ACC112 (cell line): Measurements from ENCODE around the gene NFIB.

ENCODE experiments used
- H2AFZ ChIP-seq: fragments of 200-600 bp; sonication (generic); one replicate; pipeline ENCODE4 v1.6.0; 2017; ENCODE audit warnings: antibody characterized with exemption, low read length; ENCODE audit not compliant: unreplicated experiment
- H3K27ac ChIP-seq: fragments of 200-600 bp; sonication (generic); 2 replicates; pipeline ENCODE4 v1.5.1; 2014; ENCODE audit warnings: low read depth, mild to moderate bottlenecking, antibody characterized with exemption, low read length, moderate library complexity
- H3K27me3 ChIP-seq: fragments of 200-600 bp; sonication (generic); 2 replicates; pipeline ENCODE4 v1.6.1; 2014; ENCODE audit warnings: mild to moderate bottlenecking, antibody characterized with exemption, low read length, moderate library complexity, mixed read lengths; ENCODE audit not compliant: insufficient read depth
- H3K36me3 ChIP-seq: fragments of 200-600 bp; sonication (generic); 2 replicates; pipeline ENCODE4 v1.6.1; 2016; ENCODE audit warnings: mild to moderate bottlenecking, antibody characterized with exemption, low read length, moderate library complexity, mixed read lengths; ENCODE audit not compliant: insufficient read depth
- H3K4me1 ChIP-seq: fragments of 200-600 bp; sonication (generic); one replicate; pipeline ENCODE4 v1.6.1; 2016; ENCODE audit warnings: low read length, mixed read lengths; ENCODE audit not compliant: insufficient read depth, unreplicated experiment, control insufficient read depth
- H3K4me3 ChIP-seq: fragments of 200-600 bp; sonication (generic); 2 replicates; pipeline ENCODE4 v1.5.1; 2014; ENCODE audit warnings: mild to moderate bottlenecking, low read depth, low read length
- H3K79me2 ChIP-seq: fragments of 200-600 bp; sonication (generic); one replicate; pipeline ENCODE4 v1.6.0; 2016; ENCODE audit warnings: low read length; ENCODE audit not compliant: control insufficient read depth, unreplicated experiment, insufficient read depth

The NFIB gene

GRCh38 chr9:14275331-14275730, 38.6 kb downstream of the NFIB start:
- peak overlapping the region; percentile 55; the same call in 1 of the 2 replicates for H3K27ac ChIP-seq
- H3K36me3 ChIP-seq: no peaks in the 10 kb centered on the region
- no peaks in the 10 kb centered on the region for H3K27me3 ChIP-seq
- H3K4me3 ChIP-seq: no peak overlapping the region
- no peak overlapping the region for H2AFZ ChIP-seq
- H3K79me2 ChIP-seq: peaks cover 75% of the 10 kb centered on the region
- peaks cover 94% of the 10 kb centered on the region for H3K4me1 ChIP-seq

GRCh38 chr9:14273696-14274121, 40.2 kb downstream of the NFIB start:
- peak overlapping the region; percentile 55 for H3K27ac ChIP-seq

GRCh38 chr9:14272927-14273528, 40.9 kb downstream of the NFIB start:
- peak overlapping the region; percentile 61; the same call in 1 of the 2 replicates for H3K4me3 ChIP-seq
- H3K27me3 ChIP-seq: no peaks in the 10 kb centered on the region
- peaks cover 6% of the 10 kb centered on the region for H3K36me3 ChIP-seq
- H3K27ac ChIP-seq: peak overlapping the region; percentile 55; the same call in 1 of the 2 replicates
- H3K79me2 ChIP-seq: peaks cover 62% of the 10 kb centered on the region
- H3K4me1 ChIP-seq: peaks cover 71% of the 10 kb centered on the region
- peak overlapping the region; percentile 4 for H2AFZ ChIP-seq

More at GRCh38 chr9:14273696-14274121, 40.2 kb downstream of the NFIB start:
- H3K4me3 ChIP-seq: peak overlapping the region; percentile 61
- H2AFZ ChIP-seq: no peak overlapping the region
- H3K4me1 ChIP-seq: peaks cover 78% of the 10 kb centered on the region
- no peaks in the 10 kb centered on the region for H3K27me3 ChIP-seq
- H3K79me2 ChIP-seq: peaks cover 63% of the 10 kb centered on the region
- H3K36me3 ChIP-seq: no peaks in the 10 kb centered on the region; the same call in 1 of the 2 replicates

- Histone ChIP-seq H3K4me1 (peaks cover 54% of the 10 kb centered on the region), H3K36me3 (peaks cover 6% of the 10 kb centered on the region), H3K4me3 (peak overlapping the region; percentile 21), H3K27ac (peak overlapping the region; percentile 32), H3K79me2 (peaks cover 44% of the 10 kb centered on the region), H3K27me3 (no peaks in the 10 kb centered on the region), H2AFZ (no peak overlapping the region)
These were observed 42.8 kb downstream of the NFIB start for GRCh38 chr9:14271093-14271673.

GRCh38 chr9:14270358-14271092, 43.4 kb downstream of the NFIB start:
- no peak overlapping the region for H3K27ac ChIP-seq
- H3K79me2 ChIP-seq: peaks cover 49% of the 10 kb centered on the region
- H2AFZ ChIP-seq: no peak overlapping the region
- H3K4me3 ChIP-seq: no peak overlapping the region
- peaks cover 8% of the 10 kb centered on the region for H3K36me3 ChIP-seq
- no peaks in the 10 kb centered on the region for H3K27me3 ChIP-seq
- peaks cover 48% of the 10 kb centered on the region for H3K4me1 ChIP-seq

- Histone ChIP-seq H3K36me3 (peaks cover 14% of the 10 kb centered on the region), H3K27ac (no peak overlapping the region), H3K4me3 (no peak overlapping the region), H3K4me1 (peaks cover 42% of the 10 kb centered on the region), H3K79me2 (peaks cover 49% of the 10 kb centered on the region), H2AFZ (no peak overlapping the region), H3K27me3 (no peaks in the 10 kb centered on the region)
These were observed 44.0 kb downstream of the NFIB start for GRCh38 chr9:14269916-14270315.

- H3K36me3 ChIP-seq: peaks cover 15% of the 10 kb centered on the region
These were observed 50.0 kb downstream of the NFIB start for GRCh38 chr9:14263707-14264483.

GRCh38 chr9:14262827-14263226, 51.1 kb downstream of the NFIB start:
- no peak overlapping the region for H2AFZ ChIP-seq
- H3K4me1 ChIP-seq: peaks cover 33% of the 10 kb centered on the region
- H3K27ac ChIP-seq: no peak overlapping the region
- peaks cover 47% of the 10 kb centered on the region for H3K79me2 ChIP-seq
- no peak overlapping the region for H3K4me3 ChIP-seq
- no peaks in the 10 kb centered on the region for H3K27me3 ChIP-seq
- peaks cover 9% of the 10 kb centered on the region; the same call in 1 of the 2 replicates for H3K36me3 ChIP-seq

More at GRCh38 chr9:14263707-14264483, 50.0 kb downstream of the NFIB start:
- Histone ChIP-seq H3K27me3 (no peaks in the 10 kb centered on the region), H2AFZ (no peak overlapping the region), H3K27ac (no peak overlapping the region), H3K4me1 (peaks cover 22% of the 10 kb centered on the region), H3K79me2 (peaks cover 42% of the 10 kb centered on the region), H3K4me3 (peak overlapping the region; percentile 59)

- no peaks in the 10 kb centered on the region for H3K27me3 ChIP-seq
- H3K4me1 ChIP-seq: peaks cover 41% of the 10 kb centered on the region
- peaks cover 9% of the 10 kb centered on the region; the same call in 1 of the 2 replicates for H3K36me3 ChIP-seq
- H2AFZ ChIP-seq: no peak overlapping the region
- no peak overlapping the region for H3K27ac ChIP-seq
- H3K79me2 ChIP-seq: peaks cover 56% of the 10 kb centered on the region
- H3K4me3 ChIP-seq: no peak overlapping the region
These were observed 52.3 kb downstream of the NFIB start for GRCh38 chr9:14261616-14262015.

GRCh38 chr9:14260101-14260500, 53.8 kb downstream of the NFIB start:
- peaks cover 58% of the 10 kb centered on the region for H3K79me2 ChIP-seq
- H3K4me1 ChIP-seq: peaks cover 53% of the 10 kb centered on the region
- 0 out of 2 replicates have a peak, but pooled peaks cover 2% of the 10 kb centered on the region for H3K36me3 ChIP-seq
- H3K4me3 ChIP-seq: no peak overlapping the region
- no peaks in the 10 kb centered on the region for H3K27me3 ChIP-seq
- no peak overlapping the region for H3K27ac ChIP-seq
- no peak overlapping the region for H2AFZ ChIP-seq
